Activated gamma-delta T cell treated with anti-CD3 and anti-CD28 coated beads, Interleukin-2, amount 50 U/mL, for 16 hours (primary cell): Measurements from ENCODE around the gene ADGRV1.
"Not testable (repeated sequence)": the region's sequence is repeated elsewhere in the genome, so short reads cannot be mapped to it uniquely, and the experiment has no call there.

Source experiments
- DNase-seq: peaks from one replicate; pipeline ENCODE4 v3.0.0-alpha.2; 2020; ENCODE audit warnings: low read depth

ADGRV1 gene

DNA sequence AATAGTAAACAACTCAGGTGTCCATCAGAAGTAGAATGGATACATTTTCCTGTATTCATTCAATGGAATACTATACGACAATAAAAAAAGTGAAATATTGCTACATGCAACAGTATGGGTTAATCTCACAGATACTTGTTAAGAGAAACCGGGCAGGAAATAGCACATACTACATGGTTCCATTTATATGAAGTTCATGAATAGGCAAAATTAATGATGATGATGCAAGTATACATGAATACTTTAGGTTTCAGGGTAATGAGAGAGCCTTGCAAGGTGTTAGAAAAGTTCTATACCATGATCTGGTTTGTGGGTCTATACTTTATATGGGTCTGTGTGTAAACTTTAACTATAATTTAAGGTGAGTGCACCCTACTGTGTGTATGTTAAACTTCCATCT, 390.4 kb downstream of the ADGRV1 start:
- DNase-seq = no peak

DNA sequence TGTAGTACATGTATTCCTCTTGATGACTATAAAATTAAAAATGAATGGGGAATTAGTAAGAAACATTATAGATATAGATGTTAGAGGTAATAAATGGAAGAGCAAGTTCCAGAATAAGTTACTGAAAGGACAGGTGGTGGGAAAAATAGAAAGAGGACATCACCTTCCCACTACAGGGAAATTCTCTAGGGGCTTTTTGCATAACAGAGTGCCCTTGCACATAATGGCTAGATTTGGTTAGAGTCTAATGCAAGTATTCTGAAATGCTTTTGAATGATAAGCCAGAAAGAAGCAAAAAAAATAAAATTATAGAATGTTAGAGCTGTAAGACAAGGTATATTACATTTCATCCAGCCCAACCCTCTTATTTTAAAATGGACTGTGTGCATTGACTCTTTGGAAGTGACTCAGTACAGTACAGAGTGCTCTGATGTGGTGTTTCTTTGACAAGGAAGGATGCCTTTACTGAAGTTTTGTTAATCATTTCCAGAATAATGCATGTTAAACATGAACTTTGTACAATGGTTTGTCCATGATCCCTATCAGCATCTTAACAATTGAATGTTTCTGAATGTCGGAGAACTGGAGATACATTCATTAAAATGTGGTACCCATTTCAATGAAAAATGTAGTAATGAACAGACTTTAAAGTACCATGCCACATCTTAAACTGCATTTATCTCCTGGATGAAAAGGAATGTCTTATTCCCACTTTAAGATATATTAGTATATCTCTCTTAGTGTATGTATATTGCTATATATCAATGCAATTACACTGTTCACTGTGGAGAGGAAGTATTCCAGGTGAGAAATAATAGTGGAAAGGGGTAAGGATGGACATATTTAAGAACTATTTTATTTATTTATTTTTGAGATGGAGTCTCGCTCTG, 391.1 kb downstream of the ADGRV1 start:
- no peak for DNase-seq

DNA sequence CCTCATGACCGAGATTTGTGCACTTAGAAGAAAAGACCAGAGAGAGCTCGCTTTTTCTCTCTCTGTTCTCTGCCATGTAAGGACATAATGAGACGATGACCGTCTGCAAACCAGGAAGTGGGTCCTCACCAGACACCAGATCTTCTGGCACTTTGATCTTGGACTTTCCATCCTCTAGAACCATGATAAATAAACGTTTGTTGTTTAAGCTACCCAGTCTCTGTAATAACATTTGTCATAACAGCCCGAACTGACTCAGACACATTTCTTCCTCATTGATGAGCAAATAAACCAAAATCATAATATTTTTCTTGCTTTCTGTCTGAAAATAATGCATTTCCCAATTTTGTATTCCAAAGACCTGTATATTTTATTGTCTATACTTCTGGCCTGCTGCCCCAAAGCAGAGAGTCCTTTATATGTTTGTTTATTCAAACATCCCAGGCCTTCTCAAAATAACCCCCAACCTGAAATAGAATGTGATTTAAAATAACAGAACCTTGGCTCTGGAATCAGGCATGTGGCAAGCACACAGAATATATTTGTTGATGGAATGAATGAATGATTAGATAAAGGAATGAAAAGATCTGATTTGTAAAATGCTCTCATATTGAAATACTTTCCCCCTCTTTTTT, 396.5 kb downstream of the ADGRV1 start:
- DNase-seq = no peak

DNA sequence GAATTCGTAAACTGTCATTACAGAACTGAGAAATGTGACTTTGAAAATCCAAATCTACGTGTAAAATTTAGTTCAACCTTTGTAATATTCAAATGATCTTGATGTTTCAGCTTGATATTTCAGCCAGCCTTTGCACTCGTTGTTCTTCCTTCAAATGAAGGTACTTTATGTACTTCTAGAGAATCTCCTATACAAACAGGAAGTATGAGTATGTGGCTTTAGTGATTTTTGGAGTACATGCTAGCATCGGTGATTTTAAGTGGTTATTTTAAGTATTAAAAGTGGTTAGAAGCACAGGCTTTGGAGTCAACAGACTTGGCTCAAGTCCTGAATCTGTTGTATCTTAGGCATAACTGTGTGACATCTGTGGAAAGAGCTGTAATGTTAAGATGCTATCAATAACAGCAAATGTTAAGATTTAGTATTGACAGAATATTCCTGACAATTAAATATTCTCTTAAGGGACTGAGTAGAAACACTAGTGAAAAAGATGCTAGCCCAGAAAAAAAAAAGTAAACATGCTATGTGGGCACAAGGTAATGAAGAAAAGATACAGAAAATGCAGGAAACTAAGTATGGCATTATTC, 398.0 kb downstream of the ADGRV1 start:
- DNase-seq = no peak

DNA sequence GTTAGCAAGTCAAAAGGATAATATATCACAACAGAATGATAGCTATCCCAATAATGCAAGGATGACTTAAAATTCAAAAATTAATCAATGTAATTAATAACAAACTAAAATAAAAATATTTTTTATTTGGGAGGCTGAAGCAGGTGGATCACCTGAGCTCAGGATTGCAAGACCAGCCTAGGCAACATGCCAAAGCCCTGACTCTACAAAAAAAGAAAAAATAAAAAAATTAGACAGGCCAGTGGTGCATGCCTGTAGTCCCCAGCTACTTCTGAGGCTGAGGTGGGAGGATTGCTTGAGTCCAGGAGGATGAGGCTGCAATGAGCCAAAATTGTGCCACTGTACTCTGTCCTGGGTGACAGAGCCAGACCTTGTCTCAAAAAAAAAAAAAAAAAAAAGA, 399.3 kb downstream of the ADGRV1 start:
- no peak for DNase-seq

DNA sequence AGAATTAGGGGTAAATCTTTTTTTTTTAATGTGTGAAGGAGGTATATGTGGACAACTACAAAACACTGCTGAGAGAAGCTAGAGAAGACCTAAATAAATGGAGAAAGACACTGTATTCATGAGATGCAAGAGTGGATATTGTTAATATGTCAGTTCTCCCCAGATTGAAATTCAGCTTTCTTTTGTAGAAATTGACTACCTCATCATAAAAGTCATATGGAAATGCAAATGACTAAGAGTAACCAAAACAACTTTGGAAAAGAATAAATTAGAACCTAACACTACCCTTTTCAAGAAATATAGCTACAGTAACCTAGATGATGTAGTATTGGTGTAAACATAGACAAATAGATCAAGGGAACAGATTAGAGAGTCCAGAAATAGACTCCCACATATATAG, 400.7 kb downstream of the ADGRV1 start:
- no peak for DNase-seq

DNA sequence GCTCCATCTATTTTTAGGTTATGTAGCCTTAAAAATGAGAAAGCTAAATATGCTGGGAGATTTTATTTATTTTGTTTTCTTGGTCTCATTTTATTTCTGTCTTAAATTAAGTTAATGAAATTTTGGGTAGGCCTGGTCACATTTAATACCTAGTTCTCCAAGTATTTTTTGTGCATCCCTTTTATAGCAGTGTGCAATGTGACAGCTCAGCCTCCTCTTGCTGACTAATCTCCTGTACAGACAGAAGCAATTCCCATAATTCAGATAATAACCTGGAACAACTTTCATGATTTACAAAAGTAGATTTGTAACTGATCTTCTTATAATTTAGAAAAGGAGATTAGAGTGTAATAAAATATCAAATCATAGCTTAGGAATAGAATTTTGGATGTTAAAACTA, 403.9 kb downstream of the ADGRV1 start:
- DNase-seq = no peak

DNA sequence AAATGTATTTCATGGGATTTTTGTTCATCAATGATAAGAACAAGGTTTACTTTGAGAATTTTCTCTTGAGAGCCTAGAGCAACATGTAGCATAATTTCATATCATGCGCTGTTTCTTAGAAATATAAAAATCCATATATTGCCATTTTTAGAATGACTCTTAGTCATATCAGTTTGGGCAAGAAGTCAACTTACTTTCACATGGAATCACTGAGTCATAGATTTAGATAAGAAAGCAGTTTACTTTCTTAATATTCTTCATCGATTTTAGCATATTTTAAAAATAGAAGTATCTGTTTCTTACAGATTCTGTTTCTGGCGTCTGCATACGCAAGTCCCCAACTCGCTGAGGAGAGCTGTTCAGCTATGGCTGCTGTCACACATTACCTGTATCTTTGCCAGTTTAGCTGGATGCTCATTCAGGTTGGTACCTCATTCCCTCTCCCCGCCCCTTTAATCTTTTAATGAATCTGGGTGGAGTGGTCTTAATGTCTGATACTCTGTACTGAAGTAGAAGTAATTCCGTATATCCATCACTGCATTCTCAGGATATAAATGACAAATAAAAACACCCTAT, 406.6 kb downstream of the ADGRV1 start:
- DNase-seq = no peak

DNA sequence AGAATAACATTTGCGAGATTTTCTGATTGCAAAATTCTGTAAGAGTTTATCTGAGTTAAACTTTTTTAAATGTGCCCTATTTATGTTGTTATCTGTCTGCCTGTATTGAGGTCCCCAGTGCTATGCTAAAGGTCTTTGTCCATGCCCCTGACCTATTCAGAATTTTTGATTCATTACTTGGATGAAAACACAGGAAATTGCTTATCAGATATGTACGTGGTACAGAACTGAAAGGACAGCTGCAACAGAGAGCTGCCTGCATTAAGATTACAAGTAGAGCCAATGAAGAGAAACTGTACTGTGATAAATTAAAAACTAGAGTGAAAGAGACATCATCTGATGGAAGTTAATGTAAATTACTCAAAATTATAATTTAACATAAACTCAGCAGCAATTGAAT, 408.8 kb downstream of the ADGRV1 start:
- DNase-seq = no peak

DNA sequence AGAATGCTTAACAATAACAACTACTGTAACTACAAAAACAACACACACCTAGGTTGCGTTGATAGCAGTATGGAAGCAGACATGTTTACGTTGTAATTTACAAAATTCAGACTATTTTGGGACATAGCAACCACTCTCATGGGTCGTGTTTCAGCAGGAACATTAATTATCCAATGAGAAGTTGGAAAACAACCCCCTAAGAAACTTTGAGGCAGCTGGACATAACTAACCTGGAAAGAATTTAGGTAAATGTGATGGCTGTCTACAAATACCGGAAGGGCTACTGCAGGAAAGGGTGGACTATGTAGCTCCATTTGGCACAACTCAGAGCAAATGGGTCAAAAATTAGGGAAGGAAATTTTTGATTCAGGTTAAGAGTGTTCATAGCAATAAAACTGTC, 409.3 kb downstream of the ADGRV1 start:
- DNase-seq = no peak

DNA sequence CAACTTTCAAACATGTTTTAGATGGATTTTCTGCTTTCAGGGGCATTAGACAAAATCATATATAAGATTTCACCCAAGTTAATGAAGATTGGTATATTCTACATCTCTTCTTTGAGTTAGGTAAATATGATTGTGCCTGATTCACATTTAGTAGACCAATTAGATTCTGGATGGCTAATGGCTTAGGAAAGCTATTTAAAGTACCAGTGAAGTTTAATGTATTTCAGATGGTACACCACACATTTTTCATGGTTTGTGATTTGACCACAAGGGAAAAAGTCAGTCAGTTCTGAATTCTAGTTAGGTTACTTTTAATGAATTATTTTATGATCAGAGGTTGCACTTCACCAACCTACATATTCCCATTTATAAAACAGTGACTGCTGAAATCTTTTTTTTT, 409.7 kb downstream of the ADGRV1 start:
- DNase-seq = no peak

DNA sequence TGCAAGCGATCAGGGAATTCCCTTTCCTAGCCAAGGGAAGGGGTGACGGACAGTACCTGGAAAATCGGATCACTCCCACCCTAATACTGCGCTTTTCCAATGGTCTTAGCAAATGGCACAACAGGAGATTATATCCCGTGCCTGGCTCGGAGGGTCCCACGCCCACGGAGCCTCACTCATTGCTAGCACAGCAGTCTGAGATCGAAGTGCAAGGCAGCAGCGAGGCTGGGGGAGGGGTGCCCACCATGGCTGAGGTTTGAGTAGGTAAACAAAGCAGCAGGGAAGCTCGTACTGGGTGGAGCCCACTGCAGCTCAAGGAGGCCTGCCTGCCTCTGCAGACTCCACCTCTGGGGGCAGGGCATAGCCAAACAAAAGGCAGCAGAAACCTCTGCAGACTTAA, 411.3 kb downstream of the ADGRV1 start:
- DNase-seq = not testable (repeated sequence)

DNA sequence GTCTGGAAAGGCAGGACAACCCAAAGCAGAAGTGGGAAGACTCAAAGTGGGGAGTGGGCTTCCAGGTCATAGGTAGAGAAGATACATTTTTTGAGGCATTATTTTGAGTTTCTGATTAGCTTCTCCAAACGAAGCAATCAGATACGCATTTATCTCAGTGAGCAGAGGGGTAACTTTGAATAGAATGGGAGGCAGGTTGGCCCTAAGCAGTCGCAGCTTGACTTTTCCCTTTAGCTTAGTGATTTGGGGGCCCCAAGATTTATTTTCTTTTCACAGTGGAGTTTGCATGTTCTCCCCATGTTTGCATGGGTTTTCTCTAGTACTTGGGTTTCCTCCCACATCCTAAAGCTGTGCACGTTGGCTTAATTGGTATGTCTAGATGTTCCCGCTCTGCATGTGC, 422.6 kb downstream of the ADGRV1 start:
- no peak for DNase-seq

DNA sequence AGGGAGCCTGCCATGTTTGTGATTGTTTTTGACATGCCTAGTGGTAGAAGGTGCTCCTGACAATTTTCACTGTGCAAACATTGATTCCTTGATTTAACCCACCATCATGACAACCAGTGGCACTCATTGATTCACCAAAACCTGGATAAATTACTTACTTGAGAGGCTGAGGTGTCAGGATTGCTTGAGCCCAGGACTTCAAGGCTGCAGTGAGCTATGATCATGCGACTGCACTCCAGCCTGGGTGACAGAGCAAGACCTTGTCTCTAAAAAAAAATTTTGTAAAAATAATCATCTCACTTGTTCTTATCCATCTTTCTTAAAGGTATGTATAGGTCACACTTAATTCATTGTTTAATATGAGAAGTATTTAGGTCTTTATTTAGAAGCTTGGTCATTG, 423.2 kb downstream of the ADGRV1 start:
- DNase-seq = no peak

DNA sequence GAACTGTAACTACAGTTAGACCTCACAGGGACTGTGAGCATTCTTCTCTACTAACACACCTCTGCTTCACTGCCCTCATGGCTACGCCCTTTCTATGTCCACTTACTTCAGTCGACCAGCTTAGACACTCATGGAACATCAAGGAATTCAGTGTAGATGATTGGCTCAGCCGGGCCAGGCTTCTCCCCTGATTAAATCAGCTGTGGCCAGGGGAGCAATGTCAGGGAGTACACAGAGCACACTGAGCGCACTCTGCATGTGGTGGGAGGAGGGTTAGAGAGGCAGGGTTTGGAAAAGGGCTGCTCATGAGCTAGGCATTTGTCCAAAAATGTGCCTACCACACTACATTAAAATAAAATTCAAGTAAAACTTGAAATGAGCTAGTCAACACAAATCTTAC, 424.0 kb downstream of the ADGRV1 start:
- DNase-seq = no peak

DNA sequence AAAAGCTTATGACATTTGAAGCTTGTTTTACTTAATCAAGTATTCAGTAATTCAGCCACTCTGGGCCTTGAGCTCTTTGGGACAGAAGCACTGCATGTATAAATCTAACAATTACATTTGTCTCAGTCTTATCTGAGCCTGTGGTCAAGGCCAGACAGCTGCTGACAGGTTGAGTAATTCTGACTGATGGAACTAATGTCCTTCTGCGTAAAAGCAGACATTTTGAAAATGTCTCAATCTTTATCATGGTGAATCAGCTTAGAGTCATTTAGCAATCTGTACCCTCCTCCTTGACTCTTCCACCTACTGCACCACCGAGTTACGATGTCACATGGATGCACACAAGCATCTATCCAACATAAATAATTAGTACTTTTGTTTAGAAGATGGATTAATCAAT, 424.6 kb downstream of the ADGRV1 start:
- DNase-seq = no peak

DNA sequence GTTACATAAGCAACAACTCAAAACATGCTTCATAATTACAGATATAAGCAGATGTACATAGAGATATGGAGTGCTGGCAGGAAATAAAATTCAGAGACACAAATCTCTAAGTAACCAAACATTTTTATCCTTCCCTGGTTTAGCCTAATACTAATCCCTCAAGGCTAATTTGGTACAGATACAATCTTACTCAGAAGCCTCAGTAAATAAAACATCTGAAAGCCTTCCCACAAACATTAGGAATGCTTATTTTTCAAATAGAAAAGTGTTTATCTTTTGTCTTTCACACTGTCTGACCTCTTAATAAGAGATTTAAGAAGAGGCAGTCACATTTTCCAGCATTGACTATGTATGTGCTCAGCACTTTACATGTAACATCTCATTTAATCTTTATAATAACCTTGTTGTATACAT, 425.1 kb downstream of the ADGRV1 start:
- no peak for DNase-seq

DNA sequence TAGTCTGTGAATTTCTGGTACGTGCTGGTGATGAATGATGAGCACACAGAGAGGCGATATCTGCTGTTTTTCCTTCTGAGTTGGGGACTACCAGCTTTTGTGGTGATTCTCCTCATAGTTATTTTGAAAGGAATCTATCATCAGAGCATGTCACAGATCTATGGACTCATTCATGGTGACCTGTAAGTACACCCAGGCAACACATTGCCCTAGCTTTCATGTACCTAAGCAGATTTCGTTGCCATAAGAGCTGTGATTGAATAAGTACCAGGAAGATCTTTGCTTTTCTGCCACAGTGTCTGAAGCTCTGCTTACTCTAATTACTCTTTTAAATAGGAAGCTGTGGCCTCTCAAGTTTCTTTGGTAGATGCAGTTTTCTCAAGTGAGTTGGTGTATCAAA, 426.7 kb downstream of the ADGRV1 start:
- no peak for DNase-seq

DNA sequence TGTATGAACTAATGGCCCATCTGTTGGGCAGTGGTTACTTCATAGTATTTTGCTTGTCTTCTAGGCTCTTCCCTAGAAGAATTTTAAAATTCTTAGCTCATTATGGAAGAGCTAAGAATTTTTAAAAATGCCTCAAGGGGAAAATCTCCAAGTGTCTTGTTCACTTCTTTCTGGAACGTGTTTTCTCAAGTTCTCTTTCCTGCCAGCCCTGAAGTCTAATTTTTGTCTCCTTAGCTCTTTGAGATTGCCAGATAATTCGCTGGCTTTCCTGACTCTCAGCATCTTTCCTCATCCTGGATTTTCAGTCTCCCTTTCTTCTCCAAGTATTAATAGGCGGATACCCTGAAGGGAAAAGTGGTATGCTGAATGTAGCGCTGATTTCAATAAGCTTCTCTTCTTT, 429.1 kb downstream of the ADGRV1 start:
- DNase-seq = no peak

DNA sequence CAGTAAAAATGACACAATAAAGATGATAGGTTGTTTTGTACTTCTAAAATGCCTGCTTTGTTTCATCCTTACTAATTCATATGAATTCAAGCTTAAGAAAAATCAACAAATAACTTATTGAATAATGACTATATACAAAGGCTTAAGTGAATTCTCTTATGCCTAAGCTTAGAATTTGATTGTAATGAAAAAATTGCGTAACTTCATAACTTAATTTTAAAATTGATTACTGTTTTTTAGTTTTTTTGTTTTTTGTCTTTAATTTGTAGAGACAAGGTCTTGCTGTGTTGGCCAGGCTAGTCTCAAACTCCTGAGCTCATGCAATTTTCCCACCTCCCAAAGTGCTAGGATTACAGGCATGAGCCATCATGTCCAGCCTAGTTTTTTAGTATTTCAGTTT, 432.6 kb downstream of the ADGRV1 start:
- DNase-seq = no peak

DNA sequence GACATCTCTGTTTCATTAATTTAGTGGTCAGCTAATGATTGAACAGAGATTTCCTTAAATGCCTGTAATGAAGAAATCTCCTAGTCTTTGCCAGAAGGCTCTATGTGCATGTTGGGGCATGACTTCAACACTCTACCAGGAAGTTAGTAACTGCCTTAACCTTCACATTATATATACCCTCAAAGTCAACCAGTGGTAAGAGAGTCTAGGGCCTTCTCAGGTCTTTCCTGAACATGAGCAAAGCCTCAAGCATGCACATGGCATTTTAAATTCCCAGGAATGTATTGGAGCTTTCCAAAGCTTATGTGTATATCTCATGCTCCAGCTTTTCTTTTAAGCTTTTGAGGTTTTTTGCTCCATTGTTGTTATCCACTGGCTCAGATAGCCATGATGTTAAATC, 436.2 kb downstream of the ADGRV1 start:
- DNase-seq = no peak

DNA sequence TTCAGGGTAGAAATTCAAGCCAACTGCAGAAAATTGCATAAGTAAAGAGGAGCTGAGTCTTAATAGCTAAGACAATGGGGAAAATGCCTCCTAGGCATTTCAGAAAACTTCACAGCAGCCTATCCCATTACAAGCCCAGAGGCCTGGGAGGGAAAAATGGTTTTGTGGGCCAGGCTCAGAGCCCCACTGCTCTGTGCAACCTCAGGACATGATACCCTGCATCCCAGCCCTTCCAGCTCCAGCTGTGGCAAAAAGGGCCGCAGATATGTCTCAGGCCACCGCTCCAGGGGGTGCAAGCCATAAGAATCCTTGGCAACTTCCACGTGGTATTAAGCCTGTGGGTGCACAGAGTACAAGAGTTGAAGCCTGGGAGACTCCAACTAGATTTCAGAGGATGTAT, 437.5 kb downstream of the ADGRV1 start:
- DNase-seq = no peak

DNA sequence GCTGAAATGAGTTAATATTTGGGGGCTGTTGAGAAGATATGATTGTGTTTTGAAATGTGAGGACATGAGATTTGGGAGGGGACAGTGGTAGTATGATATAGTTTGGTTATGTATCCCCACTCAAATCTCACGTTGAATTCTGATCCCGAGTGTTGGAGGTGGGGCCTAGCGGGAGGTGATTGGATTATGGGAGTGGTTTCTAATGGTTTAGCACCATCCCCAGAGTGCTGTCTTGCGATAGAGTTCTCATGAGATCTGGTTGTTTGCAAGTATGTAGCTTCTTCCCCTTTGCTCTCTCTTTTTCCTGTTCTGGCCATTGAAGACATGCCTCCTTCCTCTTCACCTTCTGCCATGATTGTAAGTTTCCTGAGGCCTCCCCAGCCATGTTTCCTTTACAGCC, 438.5 kb downstream of the ADGRV1 start:
- DNase-seq = no peak
